GM19351 (cell line): ENCODE data around the gene HSD3B1.

Experiments
- ATAC-seq: cut with Tn5 transposase; IDR thresholded peaks from one replicate; pipeline ENCODE4 v1.9.1; 2021; ENCODE audit warnings: mild to moderate bottlenecking, moderate library complexity; ENCODE audit not compliant: unreplicated experiment

The HSD3B1 gene

GRCh38 chr1:119506941-119507340 lies at the start of gene HSD3B1:
Gene HSD3B1, plus strand, starts transcription at chr1:119507210. Its CDS starts 267 bp downstream, at chr1:119507477.
- no peak for ATAC-seq

GRCh38 chr1:119462964-119463363 lies 44.0 kb upstream of the HSD3B1 start:
- ATAC-seq = no peak

DNA sequence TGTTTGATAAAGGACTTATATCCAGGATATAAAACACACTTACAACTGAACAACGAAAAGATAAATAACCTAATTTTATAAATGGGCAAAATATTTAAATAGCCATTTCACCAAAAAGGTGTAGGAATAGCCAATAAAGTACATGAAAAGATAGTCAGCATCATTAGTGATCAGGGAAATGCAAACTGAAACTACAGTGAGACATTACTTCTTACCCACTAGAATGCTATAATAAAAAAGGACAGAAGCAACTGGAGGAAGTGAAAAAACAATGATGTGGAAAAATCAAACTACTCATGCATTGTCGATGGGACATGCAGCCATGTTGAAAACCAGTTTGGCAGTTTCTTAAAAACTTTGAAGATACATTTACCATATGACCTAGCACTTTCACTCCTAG lies 43.4 kb upstream of the HSD3B1 start:
- no peak for ATAC-seq

DNA sequence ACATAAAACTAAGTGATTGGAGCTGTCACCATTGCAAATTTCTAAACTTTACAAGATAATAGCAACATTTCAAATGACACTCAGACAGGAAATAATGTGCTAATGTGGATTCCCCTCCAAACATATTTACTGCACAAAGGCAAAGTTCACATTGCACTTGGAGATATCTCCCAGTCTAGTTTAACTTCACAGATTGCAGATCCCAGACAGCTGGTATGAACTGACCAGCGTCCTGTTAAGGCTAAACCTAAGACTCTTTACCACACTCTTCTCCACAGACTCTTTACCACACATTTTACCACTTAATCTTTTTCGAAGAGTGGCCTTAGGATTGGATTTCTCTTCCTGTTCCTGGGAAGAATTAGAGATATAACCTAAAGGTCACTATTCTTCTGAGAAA lies 40.6 kb upstream of the HSD3B1 start:
- no peak for ATAC-seq

DNA sequence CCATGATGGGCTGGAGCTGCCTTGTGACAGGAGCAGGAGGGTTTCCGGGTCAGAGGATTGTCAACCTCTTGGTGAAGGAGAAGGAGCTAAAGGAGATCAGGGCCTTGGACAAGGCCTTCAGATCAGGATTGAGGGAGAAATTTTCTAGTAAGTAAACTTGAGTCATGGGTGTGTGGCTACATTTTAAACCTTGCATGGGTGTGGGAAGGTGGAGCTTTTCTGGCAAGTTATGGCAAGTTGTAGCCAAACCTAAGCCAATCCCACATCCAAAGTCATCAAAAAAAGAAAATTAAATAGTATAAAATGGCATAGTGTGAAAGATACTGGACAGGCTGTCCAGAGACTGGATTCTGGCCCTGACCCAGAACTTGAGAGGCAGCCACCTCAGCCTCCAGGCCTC lies 39.8 kb upstream of the HSD3B1 start:
- no peak for ATAC-seq

- no peak for ATAC-seq
These were observed 38.9 kb upstream of the HSD3B1 start for GRCh38 chr1:119467857-119468668.

DNA sequence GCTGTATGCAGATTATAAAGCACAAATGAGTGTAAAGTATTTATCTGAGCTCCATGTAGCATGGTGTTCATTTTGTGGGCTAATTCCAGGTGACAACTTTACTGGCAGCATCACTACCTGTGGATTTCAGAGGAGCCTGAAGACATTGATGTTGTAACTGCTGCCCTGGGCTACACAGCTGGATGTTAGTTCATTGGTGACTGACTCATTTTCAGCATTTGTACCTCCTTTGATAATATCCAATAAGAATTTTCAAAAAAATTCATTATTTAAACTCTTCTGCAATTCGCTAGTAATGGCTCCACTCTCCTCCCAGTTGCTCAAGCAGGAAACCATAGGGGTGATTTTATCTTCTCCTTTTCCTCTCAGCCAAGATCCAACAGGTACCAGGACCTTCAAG lies 37.3 kb upstream of the HSD3B1 start:
- ATAC-seq = no peak

DNA sequence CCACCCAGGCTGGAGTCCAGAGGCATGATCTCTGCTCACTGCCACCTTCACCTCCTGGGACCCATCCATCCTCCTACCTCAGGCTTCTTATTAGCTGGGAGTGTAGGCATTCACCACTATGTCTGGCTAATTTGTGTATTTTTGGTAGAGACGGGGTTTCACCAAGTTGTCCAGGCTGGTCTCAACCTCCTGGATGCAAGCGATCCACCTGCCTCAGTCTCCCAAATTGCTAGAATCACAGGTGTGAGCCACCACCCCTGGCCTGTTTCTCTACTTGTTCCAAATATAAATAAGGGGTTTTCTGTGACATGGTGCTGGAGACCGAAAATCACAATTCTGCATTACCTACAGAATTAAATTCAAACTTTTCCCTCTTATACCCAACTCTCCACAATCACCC lies 36.6 kb upstream of the HSD3B1 start:
- no peak for ATAC-seq

- no peak for ATAC-seq
These were observed 36.1 kb upstream of the HSD3B1 start for GRCh38 chr1:119470958-119471357.

- no peak for ATAC-seq
These were observed 35.4 kb upstream of the HSD3B1 start for GRCh38 chr1:119471566-119471965.

- no peak for ATAC-seq
These were observed 34.8 kb upstream of the HSD3B1 start for GRCh38 chr1:119472080-119472818.

- no peak for ATAC-seq
These were observed 34.2 kb upstream of the HSD3B1 start for GRCh38 chr1:119472819-119473175.

DNA sequence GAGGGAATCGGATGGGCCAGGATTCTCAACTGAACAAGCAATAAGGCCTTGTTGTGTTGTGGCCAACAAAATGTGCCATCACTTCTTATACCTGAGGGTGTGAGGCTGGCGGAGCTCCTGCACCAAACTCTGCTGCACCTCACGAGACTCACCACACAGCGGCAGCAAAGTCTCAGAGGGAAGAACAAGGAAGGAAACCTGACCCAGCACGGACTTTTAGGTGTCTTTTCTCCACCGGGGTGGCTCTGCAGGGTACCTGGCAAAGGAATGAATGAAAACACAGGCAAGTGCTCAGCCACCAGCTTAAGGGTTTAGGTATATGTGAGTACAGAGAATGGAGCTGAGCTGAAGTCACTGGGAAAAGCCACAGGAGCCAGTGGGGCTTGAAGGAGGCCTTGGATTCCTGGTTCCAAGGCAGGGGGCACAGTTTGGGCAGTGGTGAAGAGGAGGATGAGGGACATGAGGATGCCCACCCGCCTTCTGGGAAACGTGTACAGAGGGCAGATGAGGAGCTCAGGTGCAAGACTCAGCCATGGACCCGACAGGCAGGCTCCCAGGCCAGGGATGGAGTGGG lies 31.1 kb upstream of the HSD3B1 start:
- peak; percentile 94 for ATAC-seq

DNA sequence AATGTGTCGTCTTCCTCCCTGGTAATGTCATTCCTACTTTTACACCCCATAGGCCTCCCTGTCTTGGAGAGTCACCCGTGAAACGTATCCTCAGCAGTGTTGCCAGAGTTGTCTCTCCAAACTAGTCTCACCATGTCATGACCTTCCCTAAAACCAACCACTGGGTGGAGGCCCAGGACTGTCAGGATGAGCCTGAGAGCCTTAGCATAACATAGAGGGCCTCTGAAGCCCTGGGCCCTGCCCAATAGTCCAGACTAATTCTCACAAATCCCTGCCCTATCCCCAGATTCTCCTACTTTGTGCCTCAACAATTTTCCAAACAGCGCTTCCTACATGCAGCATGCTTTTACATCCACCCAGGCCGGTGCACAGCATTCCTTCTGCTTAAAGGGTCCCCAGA lies 29.3 kb upstream of the HSD3B1 start:
- ATAC-seq = no peak

GRCh38 chr1:119480175-119480574 lies 26.8 kb upstream of the HSD3B1 start:
- ATAC-seq = no peak

DNA sequence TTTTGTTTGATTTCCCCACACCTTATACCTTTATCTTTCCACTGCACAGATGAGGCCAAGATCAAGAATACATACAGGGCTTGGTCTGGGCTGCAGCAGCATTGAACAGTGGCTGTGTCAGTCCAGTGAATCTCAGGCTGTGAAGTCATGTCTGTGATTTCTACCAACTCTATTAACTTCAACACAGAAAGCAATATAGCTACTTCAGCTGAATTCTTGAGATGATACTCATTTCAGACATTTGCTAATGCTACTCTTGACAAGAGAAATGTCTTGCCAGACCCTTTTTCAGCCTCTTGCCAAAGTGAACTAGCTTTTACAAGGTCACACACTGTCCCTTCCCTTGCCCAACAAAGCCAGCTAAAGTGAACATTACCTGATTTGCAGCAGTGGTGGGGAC lies 25.1 kb upstream of the HSD3B1 start:
- no peak for ATAC-seq

DNA sequence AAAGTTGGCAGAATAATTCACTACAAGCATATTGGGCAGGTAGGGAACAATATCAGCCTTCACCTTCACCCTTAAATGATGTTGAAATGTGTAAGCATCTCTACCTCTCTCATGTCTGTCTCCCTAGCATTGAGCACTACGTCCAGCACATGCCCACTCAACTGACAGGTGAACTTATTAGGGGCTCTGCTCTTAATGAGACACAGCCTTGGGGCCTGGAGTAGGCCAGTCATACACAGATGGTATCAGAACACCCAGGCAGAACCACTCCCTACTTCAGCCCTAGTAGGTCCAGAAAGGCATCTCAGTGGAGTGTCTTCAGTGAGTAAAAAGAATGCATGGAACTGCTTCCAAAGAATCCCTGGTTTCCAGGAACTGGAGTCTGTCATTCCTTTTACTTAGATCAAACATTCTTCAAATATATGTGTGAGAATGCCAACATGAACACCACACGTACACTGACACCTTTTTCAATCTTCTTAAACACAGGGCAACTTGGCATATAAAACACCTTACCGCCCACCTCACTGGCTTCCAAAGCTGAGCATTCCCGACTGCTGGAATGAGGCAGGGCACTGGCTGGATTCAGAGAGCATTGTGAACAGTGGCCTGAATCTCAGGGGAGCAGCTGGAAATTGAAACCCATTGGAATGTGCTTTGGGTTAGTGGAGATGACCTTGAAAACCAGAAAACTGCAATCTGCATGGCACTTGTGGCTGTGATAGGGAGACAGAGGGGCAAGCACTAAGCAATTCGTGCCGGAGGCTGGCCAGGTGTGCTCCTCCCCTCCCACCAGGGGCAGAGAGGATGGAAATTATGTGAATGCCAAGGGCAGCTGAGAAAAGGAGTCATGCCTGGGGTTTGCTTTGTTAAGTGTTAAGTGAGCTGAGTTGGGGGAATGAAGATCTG lies 24.2 kb upstream of the HSD3B1 start:
- ATAC-seq = no peak

- ATAC-seq = no peak
These were observed 23.4 kb upstream of the HSD3B1 start for GRCh38 chr1:119483441-119484200.

- no peak for ATAC-seq
These were observed 21.8 kb upstream of the HSD3B1 start for GRCh38 chr1:119485201-119485600.

GRCh38 chr1:119488216-119488615 lies 18.8 kb upstream of the HSD3B1 start:
- no peak for ATAC-seq
